Colonic mucosa (tissue), 4 donors: ENCODE measurements around the gene CCDC39. TPM values are rescaled to one million over a fixed set of nuclear protein-coding genes. Genes with fewer than 3 reads are reported as not detected.
"Not testable (repeated sequence)": the region's sequence is repeated elsewhere in the genome, so short reads cannot be mapped to it uniquely, and the experiment has no call there.

Experiments
- DNase-seq: peaks from one replicate; pipeline ENCODE4 v3.0.0-alpha.2; 2020
- H3K27ac ChIP-seq: fragments of 200-600 bp; one replicate; pipeline ENCODE4 v1.8.0; 2021
- H3K27me3 ChIP-seq: fragments of 200-600 bp; one replicate; pipeline ENCODE4 v1.8.0; 2021
- H3K36me3 ChIP-seq: fragments of 200-600 bp; one replicate; pipeline ENCODE4 v1.8.0; 2021
- H3K4me1 ChIP-seq: fragments of 200-600 bp; one replicate; pipeline ENCODE4 v1.8.0; 2021; ENCODE audit warnings: mild to moderate bottlenecking
- H3K4me3 ChIP-seq: fragments of 200-600 bp; one replicate; pipeline ENCODE4 v1.8.0; 2021
- H3K9ac ChIP-seq, 2 donors: one replicate each; pipeline ENCODE4 v1.7.0; 2013; ENCODE audit warnings: control low read depth in 2 of 2, low read depth in 2 of 2, low read length in 2 of 2
- H3K9me3 ChIP-seq: fragments of 200-600 bp; one replicate; pipeline ENCODE4 v1.8.0; 2021
- CTCF ChIP-seq: fragments of 200-600 bp; IDR thresholded peaks from one replicate; pipeline ENCODE4 v1.8.0; 2022; ENCODE audit warnings: antibody characterized with exemption, mild to moderate bottlenecking
- intact Hi-C: fragments of 100-400 bp; cut with DNase I; formaldehyde crosslinking; loops from one replicate; pipeline ENCODE4 v1.14.1; 2022
- total RNA-seq, 2 donors: library from RNA; stranded (reverse); fragmentation: NEBNext Ultra II Directional in 1 of 2; extraction: Animal tissue kit (Norgen Biotek cat#: 25700) in 1 of 2; gene quantifications; one replicate each; pipeline ENCODE4 v1.2.1, GENCODE V29; 2021
- donor health status: healthy.
- donor health status: DM: no; HTN: no; CAD: no.
- donor health status: DM: no; HTN: no; CAD: no.

The CCDC39 gene
- total RNA-seq, 2 donors from 2014 or later, result not detected

GRCh38 chr3:180630371-180630770 lies 48.9 kb downstream of the CCDC39 start:
- intact Hi-C loops, result no loop called here
- no peak for DNase-seq
- H3K9me3 ChIP-seq, result no peaks in the 10 kb centered on the region
- TF ChIP-seq CTCF, result no peak
- H3K4me1 ChIP-seq, result no peaks in the 10 kb centered on the region
- no peaks in the 10 kb centered on the region for H3K36me3 ChIP-seq
- H3K27ac ChIP-seq, result no peak overlapping the region
- no peak overlapping the region for H3K4me3 ChIP-seq
- no peak overlapping the region for H3K9ac ChIP-seq
- H3K27me3 ChIP-seq, result no peaks in the 10 kb centered on the region

GRCh38 chr3:180626844-180627243 lies 52.4 kb downstream of the CCDC39 start:
- H3K36me3 ChIP-seq, result no peaks in the 10 kb centered on the region
- intact Hi-C loops, result no loop called here
- no peak for TF ChIP-seq CTCF
- no peaks in the 10 kb centered on the region for H3K9me3 ChIP-seq
- H3K4me1 ChIP-seq, result no peaks in the 10 kb centered on the region
- H3K4me3 ChIP-seq, result no peak overlapping the region
- H3K27ac ChIP-seq, result no peak overlapping the region
- DNase-seq, result no peak
- no peaks in the 10 kb centered on the region for H3K27me3 ChIP-seq
- no peak overlapping the region for H3K9ac ChIP-seq

- no peak for TF ChIP-seq CTCF
- H3K9ac ChIP-seq, result no peak overlapping the region
- H3K4me1 ChIP-seq, result no peaks in the 10 kb centered on the region
- H3K4me3 ChIP-seq, result no peak overlapping the region
- no peak overlapping the region for H3K27ac ChIP-seq
- no peak for DNase-seq
- no peaks in the 10 kb centered on the region for H3K36me3 ChIP-seq
- H3K9me3 ChIP-seq, result no peaks in the 10 kb centered on the region
- H3K27me3 ChIP-seq, result no peaks in the 10 kb centered on the region
- intact Hi-C loops, result no loop called here
These were observed 54.6 kb downstream of the CCDC39 start for GRCh38 chr3:180624714-180625113.

GRCh38 chr3:180619723-180620122 lies 59.6 kb downstream of the CCDC39 start:
- no peak overlapping the region for H3K4me3 ChIP-seq
- no peaks in the 10 kb centered on the region for H3K4me1 ChIP-seq
- no peaks in the 10 kb centered on the region for H3K27me3 ChIP-seq
- no peak overlapping the region for H3K9ac ChIP-seq
- no peak for TF ChIP-seq CTCF
- no peak for DNase-seq
- H3K9me3 ChIP-seq, result no peaks in the 10 kb centered on the region
- intact Hi-C loops, result no loop called here
- H3K27ac ChIP-seq, result no peak overlapping the region
- no peaks in the 10 kb centered on the region for H3K36me3 ChIP-seq

GRCh38 chr3:180618563-180618962 lies 60.7 kb downstream of the CCDC39 start:
- H3K36me3 ChIP-seq, intact Hi-C loops, H3K9me3 ChIP-seq, H3K4me3 ChIP-seq, H3K27me3 ChIP-seq, H3K27ac ChIP-seq, DNase-seq, H3K9ac ChIP-seq, H3K4me1 ChIP-seq: not testable (repeated sequence)

GRCh38 chr3:180617049-180617448 lies 62.2 kb downstream of the CCDC39 start:
- Histone ChIP-seq H3K27ac (no peak overlapping the region), H3K27me3 (no peaks in the 10 kb centered on the region), H3K4me1 (no peaks in the 10 kb centered on the region), H3K36me3 (no peaks in the 10 kb centered on the region), H3K9me3 (no peaks in the 10 kb centered on the region), H3K4me3 (no peak overlapping the region), H3K9ac (no peak overlapping the region)
- intact Hi-C loops, result no loop called here
- DNase-seq, result no peak
- TF ChIP-seq CTCF, result no peak
